ENCODE results near the gene PPT2.

PPT2 gene

GRCh38 chr6:32108094-32108627 is 45.8 kb upstream of the PPT2 start:
- no peak overlapping the region for H3K27ac ChIP-seq (replicated peaks)
- peaks cover 11% of the 10 kb centered on the region for H3K27me3 ChIP-seq (ENCODE audit: insufficient read depth, poor library complexity, severe bottlenecking)
- H3K4me3 ChIP-seq (replicated peaks; ENCODE audit: insufficient read depth, low read length) = no peak overlapping the region
- TF ChIP-seq POLR2AphosphoS5 (IDR thresholded peaks at IDR 0.05; ENCODE audit: low read depth) (no peak), SPI1 (IDR thresholded peaks at IDR 0.05; ENCODE audit: borderline replicate concordance, low read depth) (no peak), GABPA (IDR thresholded peaks at IDR 0.05; ENCODE audit: low read depth) (no peak)
- TF ChIP-seq, protein P1, sequence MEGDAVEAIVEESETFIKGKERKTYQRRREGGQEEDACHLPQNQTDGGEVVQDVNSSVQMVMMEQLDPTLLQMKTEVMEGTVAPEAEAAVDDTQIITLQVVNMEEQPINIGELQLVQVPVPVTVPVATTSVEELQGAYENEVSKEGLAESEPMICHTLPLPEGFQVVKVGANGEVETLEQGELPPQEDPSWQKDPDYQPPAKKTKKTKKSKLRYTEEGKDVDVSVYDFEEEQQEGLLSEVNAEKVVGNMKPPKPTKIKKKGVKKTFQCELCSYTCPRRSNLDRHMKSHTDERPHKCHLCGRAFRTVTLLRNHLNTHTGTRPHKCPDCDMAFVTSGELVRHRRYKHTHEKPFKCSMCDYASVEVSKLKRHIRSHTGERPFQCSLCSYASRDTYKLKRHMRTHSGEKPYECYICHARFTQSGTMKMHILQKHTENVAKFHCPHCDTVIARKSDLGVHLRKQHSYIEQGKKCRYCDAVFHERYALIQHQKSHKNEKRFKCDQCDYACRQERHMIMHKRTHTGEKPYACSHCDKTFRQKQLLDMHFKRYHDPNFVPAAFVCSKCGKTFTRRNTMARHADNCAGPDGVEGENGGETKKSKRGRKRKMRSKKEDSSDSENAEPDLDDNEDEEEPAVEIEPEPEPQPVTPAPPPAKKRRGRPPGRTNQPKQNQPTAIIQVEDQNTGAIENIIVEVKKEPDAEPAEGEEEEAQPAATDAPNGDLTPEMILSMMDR (IDR thresholded peaks at IDR 0.05; ENCODE audit: insufficient read depth, low read length) = no peak
- TF ChIP-seq, protein P2, sequence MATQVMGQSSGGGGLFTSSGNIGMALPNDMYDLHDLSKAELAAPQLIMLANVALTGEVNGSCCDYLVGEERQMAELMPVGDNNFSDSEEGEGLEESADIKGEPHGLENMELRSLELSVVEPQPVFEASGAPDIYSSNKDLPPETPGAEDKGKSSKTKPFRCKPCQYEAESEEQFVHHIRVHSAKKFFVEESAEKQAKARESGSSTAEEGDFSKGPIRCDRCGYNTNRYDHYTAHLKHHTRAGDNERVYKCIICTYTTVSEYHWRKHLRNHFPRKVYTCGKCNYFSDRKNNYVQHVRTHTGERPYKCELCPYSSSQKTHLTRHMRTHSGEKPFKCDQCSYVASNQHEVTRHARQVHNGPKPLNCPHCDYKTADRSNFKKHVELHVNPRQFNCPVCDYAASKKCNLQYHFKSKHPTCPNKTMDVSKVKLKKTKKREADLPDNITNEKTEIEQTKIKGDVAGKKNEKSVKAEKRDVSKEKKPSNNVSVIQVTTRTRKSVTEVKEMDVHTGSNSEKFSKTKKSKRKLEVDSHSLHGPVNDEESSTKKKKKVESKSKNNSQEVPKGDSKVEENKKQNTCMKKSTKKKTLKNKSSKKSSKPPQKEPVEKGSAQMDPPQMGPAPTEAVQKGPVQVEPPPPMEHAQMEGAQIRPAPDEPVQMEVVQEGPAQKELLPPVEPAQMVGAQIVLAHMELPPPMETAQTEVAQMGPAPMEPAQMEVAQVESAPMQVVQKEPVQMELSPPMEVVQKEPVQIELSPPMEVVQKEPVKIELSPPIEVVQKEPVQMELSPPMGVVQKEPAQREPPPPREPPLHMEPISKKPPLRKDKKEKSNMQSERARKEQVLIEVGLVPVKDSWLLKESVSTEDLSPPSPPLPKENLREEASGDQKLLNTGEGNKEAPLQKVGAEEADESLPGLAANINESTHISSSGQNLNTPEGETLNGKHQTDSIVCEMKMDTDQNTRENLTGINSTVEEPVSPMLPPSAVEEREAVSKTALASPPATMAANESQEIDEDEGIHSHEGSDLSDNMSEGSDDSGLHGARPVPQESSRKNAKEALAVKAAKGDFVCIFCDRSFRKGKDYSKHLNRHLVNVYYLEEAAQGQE (IDR thresholded peaks at IDR 0.05; ENCODE audit: insufficient replicate concordance, low read depth) = no peak
- no peak for DNase-seq (ENCODE audit: low read depth in 1 of 2, low spot score in 1 of 2)

DNA sequence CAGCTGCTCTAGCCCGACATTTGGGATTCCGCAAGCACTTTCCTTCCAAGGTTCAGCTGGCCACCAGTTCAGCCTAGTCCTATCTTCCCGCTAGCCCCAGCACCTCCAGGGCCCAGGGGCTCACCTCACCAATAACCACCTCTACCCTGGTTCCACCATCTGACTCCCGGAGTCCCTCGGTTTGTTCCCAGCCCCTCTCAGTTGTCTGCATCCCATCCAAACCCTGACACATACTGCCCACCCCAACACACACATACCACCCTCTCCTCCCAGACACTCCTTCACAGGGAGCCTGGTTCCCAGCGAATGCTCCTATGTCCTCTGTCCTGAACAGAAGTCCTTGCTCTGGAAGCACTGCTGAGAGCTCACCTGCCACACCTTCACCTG is 45.2 kb upstream of the PPT2 start:
- DNase-seq (ENCODE audit: low read depth in 1 of 2, low spot score in 1 of 2) = no peak

DNA sequence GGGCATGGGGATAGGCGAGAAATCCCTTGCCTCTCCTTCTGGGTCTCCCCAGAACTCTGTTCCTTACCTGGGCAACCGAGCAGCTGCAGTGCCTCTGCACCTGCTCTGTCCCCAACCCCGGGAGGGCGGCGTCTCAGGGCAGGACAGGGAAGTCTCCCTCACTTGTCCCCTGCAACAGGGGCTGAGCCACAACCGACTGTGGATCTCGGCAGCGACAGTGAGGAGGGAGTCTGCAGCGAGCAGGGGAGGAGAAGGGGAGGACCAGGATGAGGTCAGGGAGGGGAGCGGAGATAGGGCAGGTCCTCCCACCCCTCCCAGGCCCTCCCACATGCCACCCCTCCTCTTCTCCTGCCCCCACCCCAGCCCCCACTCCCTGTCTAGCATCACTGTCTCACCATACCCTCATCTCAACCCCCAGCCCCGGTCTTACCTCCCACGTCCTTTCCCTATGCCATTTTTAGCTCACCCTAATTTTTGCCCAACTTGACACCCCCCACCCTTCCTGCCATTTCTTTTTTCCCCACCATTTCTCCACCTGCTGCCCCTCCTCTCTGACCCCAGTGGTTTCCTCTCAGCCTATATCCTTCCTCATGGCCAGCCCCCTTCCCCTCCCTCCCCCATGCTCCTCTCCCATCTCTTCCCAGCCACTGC is 44.7 kb upstream of the PPT2 start, which contains the start of gene TNXB:
TNXB (minus strand) TSS at position 225 of the 651 bp plus-strand sequence. CDS start 11,140 bp downstream, outside the sequence.
- TF ChIP-seq POLR2AphosphoS5 (IDR thresholded peaks at IDR 0.05; ENCODE audit: low read depth) = no peak
- TF ChIP-seq, protein P1 (IDR thresholded peaks at IDR 0.05; ENCODE audit: insufficient read depth, low read length) = no peak
- TF ChIP-seq, protein P2 (IDR thresholded peaks at IDR 0.05; ENCODE audit: insufficient replicate concordance, low read depth) = no peak
- no peak for TF ChIP-seq SPI1 (IDR thresholded peaks at IDR 0.05; ENCODE audit: borderline replicate concordance, low read depth)
- no peak for TF ChIP-seq GABPA (IDR thresholded peaks at IDR 0.05; ENCODE audit: low read depth)
- H3K27ac ChIP-seq (replicated peaks) = no peak within 1 kb of the TSS
- no peak within 1 kb of the TSS for H3K4me3 ChIP-seq (replicated peaks; ENCODE audit: insufficient read depth, low read length)
- no peak for DNase-seq (ENCODE audit: low read depth in 1 of 2, low spot score in 1 of 2)
- peaks cover 11% of the 10 kb centered on the region for H3K27me3 ChIP-seq (ENCODE audit: insufficient read depth, poor library complexity, severe bottlenecking)

More for the DNA sequence above, 45.2 kb upstream of the PPT2 start:
- H3K4me3 ChIP-seq (replicated peaks; ENCODE audit: insufficient read depth, low read length) = no peak overlapping the region
- TF ChIP-seq POLR2AphosphoS5 (IDR thresholded peaks at IDR 0.05; ENCODE audit: low read depth) (no peak), SPI1 (IDR thresholded peaks at IDR 0.05; ENCODE audit: borderline replicate concordance, low read depth) (no peak), GABPA (IDR thresholded peaks at IDR 0.05; ENCODE audit: low read depth) (no peak)
- TF ChIP-seq, protein P2 (IDR thresholded peaks at IDR 0.05; ENCODE audit: insufficient replicate concordance, low read depth) = no peak
- TF ChIP-seq, protein P1 (IDR thresholded peaks at IDR 0.05; ENCODE audit: insufficient read depth, low read length) = no peak
- no peak overlapping the region for H3K27ac ChIP-seq (replicated peaks)
- H3K27me3 ChIP-seq (ENCODE audit: insufficient read depth, poor library complexity, severe bottlenecking) = peaks cover 11% of the 10 kb centered on the region
